ENCODE measurements around the gene AP4M1.
A peak's percentile ranks its signal among the peaks of the same experiment; 100 is the strongest.

Gene AP4M1

DNA sequence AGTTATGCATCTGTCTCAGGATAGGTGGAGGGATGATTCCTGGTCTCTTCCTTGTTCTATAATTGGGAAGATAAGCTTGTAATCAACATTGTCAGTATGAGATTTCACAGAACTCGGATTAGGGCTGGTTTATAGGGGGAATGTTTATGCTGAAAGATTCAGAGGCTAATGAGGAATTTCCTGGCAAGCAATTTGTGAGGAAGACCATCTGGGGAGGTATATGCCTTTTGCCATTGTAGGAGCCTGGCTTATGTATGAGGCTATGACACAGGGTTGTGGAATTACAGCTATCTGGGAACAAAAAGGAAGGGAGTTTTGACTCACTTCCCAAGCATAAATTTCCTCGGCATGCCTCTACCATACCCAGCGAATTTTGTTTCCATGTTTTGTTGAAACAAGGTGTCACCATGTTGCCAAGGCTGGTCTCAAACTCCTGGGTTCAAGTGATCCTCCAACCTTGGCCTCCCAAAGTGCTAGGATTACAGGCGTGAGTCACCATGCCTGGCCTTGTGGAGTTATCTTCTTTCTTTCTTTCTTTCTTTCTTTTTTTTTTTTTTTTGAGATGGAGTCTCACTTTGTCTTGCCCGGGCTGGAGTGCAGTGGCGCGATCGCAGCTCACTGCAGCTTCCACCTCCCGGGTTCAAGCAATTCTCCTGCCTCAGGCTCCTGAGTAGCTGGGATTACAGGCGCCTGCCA, 14.2 kb upstream of the AP4M1 start:
- DNase-seq (ENCODE audit: low read depth) = peak; percentile 94

DNA sequence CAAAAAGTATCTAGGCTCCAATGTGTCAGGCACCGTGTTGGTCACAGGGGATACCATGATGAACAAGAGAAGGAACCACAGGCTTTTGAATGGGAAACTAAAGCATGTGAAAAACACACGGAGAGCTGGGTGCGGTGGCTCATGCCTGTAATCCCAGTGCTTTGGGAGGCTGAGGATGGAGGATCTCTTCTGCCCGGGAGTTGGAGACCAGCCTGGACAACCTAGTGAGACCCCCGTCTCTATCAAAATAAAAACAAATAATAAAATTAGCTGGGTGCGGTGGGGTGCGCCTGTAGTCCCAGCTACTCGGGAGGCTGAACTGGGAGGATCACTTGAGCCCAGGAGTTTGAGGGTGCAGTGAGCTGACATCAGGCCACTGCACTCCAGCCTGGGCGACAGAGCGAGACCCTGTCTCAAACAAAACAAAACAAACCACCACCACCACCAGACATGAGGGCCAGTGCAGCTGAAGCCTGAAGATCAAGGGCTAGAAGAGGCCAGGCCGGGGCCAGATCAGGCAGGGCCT, 13.3 kb upstream of the AP4M1 start:
- no peak for DNase-seq (ENCODE audit: low read depth)

DNA sequence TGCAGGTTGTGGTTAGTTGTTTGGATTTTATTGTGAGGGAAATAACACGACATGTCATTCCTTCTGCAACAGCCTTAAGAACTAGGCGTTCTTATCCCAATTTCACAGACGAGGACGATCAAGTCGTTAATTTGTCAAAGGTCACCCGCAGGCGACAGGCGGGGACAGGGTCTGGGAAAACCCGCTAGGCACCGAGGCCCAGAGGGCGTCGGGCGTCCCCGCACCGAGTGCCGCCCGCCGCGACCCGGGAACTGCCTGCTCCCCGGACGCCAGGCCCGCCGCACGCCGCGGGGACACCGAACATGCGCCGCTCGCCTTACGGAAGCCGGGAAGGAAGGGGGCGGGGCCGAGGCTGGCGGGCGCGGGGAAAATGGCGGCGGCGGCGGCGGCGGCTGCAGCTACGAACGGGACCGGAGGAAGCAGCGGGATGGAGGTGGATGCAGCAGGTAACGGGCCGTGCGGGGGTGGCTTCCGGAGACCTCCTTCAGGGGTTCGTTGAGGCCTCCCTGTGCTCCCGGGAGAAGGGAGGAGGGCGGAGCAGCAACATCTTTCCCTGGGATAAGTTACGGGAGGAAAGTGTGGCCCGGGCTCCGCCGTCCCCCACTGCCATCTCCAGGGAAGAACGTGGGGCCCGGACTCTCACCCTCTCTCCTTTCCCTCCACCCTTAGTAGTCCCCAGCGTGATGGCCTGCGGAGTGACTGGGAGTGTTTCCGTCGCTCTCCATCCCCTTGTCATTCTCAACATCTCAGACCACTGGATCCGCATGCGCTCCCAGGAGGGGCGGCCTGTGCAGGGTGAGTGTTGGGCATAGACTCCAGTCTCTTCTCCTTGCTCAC, 12.6 kb upstream of the AP4M1 start, which contains the start of gene COPS6:
TSS of gene COPS6 (plus strand) at position 349 of the 837 bp plus-strand sequence. CDS start at position 371, 22 bp downstream.
- peak; percentile 73 for DNase-seq (ENCODE audit: low read depth)

GRCh38 chr7:100089458-100090196, 11.8 kb upstream of the AP4M1 start:
- peak; percentile 60 for DNase-seq (ENCODE audit: low read depth)

GRCh38 chr7:100090527-100091410, 10.7 kb upstream of the AP4M1 start:
- no peak for DNase-seq (ENCODE audit: low read depth)

DNA sequence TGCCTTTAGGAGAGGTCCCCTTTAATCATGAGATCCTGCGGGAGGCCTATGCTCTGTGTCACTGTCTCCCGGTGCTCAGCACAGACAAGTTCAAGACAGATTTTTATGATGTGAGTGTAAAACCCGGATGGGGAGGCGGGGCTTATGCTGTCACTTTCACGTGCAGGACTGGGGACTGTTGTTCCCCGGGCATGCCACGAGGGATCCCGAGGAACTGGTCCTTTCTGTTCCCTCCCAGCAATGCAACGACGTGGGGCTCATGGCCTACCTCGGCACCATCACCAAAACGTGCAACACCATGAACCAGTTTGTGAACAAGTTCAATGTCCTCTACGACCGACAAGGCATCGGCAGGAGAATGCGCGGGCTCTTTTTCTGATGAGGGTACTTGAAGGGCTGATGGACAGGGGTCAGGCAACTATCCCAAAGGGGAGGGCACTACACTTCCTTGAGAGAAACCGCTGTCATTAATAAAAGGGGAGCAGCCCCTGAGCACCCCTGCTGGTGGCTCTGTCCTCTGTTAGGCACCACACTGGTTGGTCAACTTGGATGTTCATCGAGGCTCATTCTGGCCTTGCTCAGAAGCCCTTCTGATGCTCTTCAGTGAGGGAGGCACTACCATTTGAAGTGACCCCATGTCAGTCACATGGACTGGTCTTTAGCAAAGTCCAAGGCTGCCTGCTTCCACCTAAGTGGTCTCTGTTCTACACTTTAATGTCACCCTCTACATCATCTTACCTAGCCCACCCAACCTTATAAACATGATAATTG, 9.8 kb upstream of the AP4M1 start:
- no peak for DNase-seq (ENCODE audit: low read depth)

DNA sequence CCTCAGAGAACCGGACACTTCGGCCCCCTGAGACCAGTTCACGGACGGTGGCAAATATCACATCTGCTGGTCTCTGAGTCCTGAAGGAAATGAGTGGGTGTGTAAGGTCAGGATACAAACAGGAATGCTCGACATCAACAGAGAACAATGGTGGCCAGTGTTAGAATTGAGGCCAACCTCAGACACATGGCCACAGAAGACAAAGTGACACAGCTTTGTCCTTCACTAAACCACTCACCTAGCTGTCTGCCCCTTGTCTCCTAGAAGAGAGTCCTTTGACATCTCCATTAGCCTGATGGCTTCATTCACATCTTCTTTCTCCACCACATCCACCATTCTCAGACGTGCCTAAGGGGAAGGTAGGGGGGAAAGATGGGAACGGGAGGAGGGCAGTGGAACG, 8.4 kb upstream of the AP4M1 start:
- no peak for DNase-seq (ENCODE audit: low read depth)

GRCh38 chr7:100093498-100093897, 7.9 kb upstream of the AP4M1 start:
- no peak for DNase-seq (ENCODE audit: low read depth)

DNA sequence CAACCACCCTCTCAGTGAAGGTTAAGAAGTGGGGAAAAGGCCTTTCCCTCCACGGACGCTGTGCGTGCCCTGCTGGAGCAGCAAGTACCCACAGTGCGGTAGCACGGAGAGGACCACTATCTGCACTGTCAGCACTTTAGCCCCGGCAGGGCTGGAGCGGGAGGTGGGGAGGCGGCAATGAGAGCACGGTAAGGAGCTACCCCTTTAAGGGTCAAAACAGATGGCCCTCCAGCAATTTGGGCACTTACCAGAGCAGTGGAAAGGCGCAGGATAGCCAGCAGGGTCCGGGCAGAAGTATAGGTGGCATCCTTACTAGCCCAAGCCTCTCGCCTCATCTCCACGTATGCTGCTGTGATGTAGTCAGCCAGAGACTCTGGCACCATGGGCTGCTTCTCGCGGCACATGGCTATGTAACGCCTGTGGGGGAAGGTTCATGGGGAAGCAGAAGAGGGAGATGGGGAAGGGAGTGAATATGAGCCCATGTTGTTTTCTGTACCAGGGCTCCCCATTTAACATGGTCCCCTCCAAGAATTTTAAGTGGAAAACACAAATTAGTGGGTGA, 7.4 kb upstream of the AP4M1 start:
- no peak for DNase-seq (ENCODE audit: low read depth)

GRCh38 chr7:100095289-100095688, 6.2 kb upstream of the AP4M1 start:
- no peak for DNase-seq (ENCODE audit: low read depth)

GRCh38 chr7:100095704-100096103, 5.7 kb upstream of the AP4M1 start:
- DNase-seq (ENCODE audit: low read depth) = no peak

DNA sequence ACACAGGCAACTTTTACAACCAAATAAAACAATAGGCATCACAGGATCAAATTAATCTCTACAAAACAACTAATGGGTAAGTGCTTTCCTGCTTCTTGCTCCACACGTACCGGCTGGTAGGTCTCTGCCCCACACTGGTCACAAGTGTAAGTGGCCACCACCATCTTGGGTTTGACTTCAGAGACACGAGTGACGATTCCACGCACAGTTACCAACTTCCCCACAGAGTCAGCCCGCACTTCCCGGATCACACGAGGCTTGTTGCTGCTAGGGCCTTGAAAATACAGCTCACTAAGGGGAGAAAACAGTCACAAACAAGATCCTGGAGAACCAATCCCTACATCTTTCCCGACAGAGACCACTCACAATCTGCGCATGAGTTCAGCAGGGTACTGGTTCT, 2.5 kb upstream of the AP4M1 start:
- DNase-seq (ENCODE audit: low read depth) = no peak

- DNase-seq (ENCODE audit: low read depth) = no peak
These were observed 2.0 kb upstream of the AP4M1 start for GRCh38 chr7:100099452-100099851.

DNA sequence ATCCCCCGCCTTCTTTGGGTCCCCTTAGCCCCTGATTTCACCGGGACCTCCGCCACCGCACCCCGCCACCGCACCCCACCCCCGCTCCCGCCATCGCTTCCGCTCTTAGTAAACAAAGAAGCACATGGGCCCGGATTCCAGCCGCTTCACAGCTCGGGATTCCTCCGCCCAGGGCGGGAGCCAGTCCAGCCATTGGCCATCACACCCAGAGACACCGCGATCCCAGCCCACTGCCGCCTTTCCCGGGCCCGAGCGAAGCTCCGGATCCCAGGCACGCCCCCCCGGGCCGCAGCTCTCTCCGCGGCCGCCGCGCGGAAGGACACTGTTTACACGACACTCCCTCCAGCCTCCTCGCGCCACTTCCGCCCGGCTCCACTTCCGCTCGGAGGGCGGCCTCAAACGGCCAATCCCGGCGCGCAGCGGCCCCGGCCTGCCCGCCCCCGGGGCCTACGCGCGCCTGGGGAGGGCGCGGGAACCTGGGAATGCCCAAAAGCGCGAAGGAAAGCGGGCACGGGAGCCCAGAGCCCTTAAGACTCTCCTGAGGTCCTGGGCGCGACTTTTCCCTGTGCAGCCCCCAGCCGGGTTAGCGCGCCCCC, 925 bp upstream of the AP4M1 start:
- peak; percentile 99 for DNase-seq (ENCODE audit: low read depth)

GRCh38 chr7:100102950-100103840, 1.8 kb downstream of the AP4M1 start:
- peak; percentile 99 for DNase-seq (ENCODE audit: low read depth)

DNA sequence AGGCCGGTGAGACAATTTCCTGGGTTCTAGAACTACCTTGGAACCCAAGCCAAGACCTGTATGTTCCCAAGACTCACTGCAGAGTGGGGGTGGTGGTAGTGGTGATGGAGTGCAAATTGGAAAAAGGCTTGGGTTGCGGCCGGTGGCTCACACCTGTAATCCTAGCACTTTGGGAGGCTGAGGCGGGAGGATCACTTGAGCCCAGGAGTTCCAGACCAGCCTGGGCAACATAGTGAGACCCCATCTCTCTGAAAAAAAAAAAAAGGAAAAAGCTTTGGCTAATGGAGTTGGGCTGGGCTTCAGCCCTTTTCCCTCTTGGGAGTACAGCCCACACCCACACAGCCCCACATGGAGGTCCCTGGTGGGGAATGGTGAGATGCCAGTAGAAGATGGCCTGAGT, 4.1 kb downstream of the AP4M1 start:
- DNase-seq (ENCODE audit: low read depth) = no peak

DNA sequence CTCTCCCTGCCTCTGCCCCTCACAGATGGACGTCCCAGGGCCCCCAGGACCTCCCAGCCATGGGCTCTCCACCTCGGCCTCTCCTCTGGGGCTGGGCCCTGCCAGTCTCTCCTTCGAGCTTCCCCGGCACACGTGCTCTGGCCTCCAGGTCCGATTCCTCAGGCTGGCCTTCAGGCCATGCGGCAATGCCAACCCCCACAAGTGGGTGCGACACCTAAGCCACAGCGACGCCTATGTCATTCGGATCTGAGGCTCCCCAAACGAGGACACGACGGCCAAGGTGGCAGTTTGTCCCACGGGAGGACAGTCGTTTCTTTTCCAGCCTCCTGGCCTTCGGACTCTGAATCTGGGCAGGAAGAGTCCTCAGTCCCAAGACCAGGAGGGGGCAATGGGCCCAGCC, 5.2 kb downstream of the AP4M1 start:
- DNase-seq (ENCODE audit: low read depth) = no peak

DNA sequence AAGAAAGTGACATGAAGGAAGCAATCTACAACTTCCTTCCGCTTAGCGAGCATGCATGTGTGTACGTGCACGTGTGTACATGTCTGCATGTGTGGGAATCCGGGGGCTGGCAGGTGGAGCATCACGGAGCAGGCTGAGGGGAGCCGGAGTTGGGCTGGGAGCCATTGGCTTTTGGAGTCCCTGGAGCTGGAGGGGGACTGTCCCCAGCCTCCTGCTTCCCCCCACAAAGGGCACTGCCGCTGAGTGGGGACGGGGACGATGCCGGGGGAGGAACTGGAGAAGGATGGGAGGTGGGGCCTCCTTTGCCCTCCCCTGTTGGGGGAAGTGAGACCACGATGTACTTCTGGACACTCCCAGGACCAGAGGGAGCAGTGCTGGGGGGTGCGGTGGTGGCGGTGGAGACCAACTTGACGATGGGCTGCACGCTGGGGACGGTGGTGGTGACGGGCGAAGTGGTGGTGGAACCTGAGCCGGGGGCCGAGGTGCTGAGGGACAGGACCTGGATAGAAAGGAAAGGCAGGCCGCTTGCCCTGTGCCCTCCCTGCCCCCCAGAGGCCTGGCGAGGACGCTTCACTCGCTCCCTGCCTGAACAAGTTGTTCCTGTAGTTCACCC, 5.8 kb downstream of the AP4M1 start:
- DNase-seq (ENCODE audit: low read depth) = no peak
